GM18861 (cell line): ENCODE results near the gene EVPL.

ENCODE experiments used
- ATAC-seq: cut with Tn5 transposase; IDR thresholded peaks from one replicate; pipeline ENCODE4 v1.9.1; 2021; ENCODE audit not compliant: unreplicated experiment

Gene EVPL

GRCh38 chr17:76018801-76019200, 8.3 kb downstream of the EVPL start:
- ATAC-seq, result no peak

GRCh38 chr17:76018340-76018680, 8.8 kb downstream of the EVPL start:
- no peak for ATAC-seq

DNA sequence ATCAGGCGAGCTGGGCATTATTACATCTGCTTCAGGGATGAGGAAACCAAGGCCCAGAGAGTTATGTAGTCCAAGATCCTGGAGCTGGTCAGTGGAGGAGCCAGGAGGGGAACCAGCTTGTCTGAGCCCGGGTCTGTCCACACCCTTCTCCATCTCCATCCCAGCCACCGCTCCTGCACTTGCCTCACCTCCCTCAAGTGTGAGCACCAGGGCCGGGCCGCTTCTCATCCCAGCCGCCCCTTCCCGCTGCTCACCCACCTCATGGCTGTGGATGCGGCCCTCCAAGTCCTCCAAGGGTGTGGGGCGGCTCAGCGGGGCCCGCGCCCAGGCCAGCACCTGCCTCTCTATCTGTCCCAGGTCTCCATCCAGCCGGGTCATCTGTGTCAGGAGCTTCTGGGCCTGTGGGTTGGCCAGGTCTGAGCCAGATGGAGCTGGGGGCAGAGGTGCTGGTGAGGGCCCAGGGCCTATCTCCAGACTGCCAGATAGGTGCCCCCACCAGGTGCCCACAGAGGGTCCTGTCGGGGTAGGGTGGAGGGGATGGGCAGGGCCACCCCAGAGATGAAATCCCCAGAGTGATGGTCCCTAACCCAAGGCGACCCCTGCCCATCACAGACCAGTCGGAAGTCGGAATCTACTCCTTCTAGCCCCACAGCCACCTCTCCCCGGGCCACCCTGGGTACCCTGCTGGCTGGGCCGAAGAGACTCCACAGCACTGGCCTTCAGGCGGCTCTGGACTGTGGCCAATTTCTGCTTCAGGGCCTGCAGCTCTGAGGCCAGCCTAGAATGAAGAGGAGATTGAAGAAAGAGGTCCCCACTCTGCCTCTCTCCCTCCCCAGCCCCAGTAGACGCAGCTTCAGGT, 9.4 kb downstream of the EVPL start:
- ATAC-seq, result no peak

DNA sequence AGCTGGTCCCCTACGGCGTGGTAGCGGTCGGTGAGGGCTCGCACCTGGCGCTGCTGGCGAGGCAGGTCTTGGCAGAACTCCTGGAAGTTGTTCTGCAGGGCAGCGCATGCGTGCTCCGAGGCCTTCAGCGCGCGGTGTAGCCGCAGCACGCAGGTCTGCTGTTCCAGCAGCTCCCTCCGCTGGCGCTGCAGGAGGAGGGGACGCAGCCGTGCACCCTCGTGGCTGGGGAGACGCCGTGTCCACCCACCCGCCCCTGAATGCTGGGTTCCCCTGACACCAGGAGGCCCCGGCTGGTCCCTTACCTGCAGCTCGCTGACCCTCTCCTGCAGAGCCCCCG, 12.2 kb downstream of the EVPL start:
- ATAC-seq, result no peak

- no peak for ATAC-seq
Measured at GRCh38 chr17:76014100-76014924, 12.8 kb downstream of the EVPL start.

- ATAC-seq, result no peak
Measured at GRCh38 chr17:76013377-76013932, 13.7 kb downstream of the EVPL start.

DNA sequence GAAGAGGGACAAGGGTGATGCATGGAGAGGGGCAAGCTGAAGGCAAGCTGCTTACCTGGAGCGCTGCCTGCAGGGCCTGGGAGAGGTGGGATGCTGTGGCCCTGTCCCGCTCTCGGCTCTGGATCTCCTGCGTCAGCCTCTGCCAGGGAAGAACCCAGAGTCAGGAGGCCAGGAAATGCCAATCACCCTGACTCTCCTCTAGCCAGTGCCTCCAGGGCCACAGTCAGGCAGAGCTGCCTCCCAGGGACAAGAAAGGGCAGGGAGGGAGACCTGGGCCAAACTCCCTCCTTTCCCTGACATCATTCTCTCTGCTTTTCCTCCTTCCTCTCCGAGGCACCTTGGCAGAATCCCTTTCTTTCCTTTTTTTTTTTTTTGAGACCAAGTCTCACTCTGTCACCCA, 15.2 kb downstream of the EVPL start:
- no peak for ATAC-seq

DNA sequence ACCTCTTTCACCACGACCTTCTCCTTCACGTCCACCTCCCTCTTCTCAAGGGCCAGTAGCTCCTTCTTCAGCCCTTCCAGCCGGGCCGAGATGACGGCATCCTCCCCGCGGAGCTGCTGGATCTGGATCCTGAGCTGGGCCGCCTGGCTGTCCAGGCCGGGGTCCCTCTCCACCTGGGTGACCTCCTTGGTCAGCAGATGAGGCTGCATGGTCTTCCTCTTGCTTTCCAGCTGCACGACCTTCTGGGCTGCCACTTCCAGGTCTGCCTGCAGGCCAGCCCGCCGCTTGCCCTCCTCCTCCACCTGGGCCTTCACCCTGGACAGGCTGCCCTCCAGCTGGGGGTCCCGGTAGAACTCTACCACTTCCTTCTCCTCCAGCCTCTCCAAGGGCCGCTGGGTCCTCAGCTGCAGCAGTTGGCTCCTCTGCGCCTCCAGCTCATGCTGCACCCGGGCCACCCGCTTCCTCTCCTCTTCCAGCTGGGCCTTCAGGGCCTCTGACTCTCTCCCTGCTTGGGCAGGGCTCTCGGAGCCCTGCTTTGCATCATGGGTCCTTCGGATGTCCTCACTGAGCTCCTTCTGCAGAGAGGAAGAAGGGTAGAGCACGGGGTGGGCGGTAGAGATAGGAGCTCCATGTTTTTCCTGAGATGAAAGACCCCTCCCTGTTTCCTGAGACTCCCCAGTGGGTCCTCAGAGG, 17.0 kb downstream of the EVPL start:
- no peak for ATAC-seq

DNA sequence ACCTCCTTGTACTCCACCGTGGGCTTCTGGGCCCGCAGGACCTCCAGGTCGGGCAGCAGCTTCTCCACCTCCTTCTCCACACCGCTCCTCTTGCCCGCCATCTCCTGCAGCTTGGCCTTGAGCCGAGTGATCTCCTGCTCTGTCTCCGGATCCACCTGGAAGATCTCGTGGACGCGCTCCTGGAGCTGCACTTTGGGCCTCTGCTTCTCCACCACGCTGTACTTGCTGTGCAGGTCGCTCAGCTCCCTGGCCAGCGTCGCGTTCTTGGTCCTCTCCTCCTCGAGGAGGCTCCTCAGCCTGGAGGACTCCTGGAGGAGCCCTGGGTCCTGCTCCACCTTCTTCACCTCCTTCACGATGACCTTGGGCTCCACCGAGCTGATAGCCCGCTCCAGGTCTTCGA, 17.7 kb downstream of the EVPL start:
- no peak for ATAC-seq

DNA sequence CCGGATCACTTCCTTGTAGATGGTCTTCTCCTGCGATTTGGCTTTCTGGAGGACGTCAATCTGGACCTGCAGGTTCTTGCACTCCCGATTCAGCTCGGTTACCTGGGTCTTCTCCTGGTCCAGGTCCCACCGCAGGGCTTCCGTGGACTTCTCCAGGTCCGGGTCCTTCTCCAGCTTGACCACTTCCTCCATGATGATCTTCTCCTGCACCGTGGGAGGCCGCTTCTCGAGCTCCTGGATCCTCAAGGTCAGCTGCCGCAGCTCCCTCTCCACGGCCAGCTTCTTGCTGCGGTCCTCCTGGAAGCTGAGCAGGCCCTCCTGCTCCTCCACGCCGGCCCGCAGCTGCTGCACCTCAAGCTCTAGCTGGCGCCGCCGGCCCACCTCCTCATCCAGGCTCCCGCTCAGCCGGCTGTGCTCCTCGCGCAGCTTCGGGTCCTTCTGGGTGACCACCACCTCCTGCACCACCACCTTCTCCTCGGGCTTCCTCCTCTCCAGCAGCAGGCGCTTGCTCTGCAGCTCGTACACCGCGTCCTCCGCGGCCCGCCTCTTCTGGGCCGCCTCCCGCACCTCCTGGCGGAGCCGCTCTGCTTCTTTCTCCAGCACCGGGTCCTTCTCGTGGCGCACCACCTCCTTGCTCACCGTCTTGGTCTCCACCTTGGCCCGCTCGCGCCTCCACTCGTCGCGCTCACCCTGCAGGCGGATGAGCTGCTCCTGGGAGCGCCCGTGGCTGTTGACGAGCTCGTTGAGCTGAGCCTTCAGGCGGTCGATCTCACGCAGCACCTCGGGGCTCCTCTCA, 18.3 kb downstream of the EVPL start:
- ATAC-seq, result no peak

DNA sequence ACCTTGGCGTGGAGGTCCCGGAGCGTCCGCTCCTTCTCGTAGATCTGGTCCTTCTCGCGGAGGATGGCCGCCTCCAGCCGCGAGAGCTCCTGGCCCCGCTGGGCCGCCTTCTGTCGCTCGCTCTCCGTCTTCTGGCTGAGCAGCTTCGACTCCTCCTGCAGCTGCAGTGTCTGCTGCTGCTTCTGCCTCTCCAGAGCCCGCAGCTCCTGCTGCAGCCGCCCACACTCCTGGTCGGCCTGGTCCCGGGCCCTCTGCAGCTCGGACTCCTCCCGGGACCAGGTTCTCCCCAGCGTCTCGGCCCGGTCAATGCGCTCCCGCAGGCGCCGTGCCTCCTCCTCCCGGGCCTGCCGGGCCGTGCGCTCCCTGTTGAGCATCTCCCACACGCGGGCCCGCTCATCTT, 18.9 kb downstream of the EVPL start:
- ATAC-seq, result no peak

DNA sequence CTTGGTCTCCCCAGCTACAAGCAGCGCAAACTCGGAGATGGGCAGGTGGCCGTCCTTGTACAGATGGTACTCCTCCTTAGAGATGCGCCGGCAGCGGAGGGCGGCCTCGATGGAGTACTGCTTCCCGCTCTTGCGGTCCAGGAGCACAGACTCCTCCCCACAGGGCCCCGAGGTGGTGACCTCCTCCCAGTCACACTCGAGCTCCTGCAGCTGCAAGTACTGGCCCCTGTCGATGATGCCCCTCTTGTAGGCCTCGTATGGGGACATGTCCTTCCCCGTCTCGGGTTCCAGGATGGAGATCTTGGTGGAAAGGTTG, 19.3 kb downstream of the EVPL start:
- no peak for ATAC-seq

DNA sequence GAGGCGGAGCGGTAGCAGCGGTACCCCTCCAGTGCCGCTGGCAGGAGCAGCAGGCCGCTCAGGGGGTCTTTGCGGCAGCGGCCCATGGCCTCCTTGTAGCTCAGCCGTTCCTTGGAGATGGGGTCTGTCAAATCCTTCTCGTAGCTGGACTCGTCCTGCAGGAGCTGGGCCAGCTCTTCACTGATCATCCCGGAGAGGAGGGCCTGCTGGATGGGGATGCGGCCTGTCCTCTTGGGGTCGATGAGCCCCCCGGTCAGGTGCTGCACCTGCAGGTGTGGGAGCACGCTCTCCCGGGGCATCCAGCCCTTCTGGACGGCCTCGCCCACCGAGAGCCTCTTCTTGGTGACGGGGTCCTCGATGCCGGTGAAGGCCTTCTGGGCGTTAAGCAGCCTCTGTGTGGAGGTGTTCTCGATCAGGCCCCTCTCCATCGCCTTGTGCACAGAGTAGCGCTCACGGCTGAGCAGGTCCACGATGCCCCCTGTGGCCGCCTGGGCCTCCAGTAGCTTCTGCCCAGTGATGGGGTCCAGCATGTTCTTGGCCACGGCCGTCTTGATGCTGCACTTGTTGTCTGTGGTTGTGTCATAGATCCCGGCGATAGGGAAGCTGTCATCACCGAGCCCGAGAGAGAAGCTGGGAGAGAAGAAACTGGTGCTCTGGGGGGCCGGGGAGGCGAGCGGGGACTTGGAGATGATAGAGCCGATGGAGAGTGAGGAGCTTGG, 19.8 kb downstream of the EVPL start:
- no peak for ATAC-seq

DNA sequence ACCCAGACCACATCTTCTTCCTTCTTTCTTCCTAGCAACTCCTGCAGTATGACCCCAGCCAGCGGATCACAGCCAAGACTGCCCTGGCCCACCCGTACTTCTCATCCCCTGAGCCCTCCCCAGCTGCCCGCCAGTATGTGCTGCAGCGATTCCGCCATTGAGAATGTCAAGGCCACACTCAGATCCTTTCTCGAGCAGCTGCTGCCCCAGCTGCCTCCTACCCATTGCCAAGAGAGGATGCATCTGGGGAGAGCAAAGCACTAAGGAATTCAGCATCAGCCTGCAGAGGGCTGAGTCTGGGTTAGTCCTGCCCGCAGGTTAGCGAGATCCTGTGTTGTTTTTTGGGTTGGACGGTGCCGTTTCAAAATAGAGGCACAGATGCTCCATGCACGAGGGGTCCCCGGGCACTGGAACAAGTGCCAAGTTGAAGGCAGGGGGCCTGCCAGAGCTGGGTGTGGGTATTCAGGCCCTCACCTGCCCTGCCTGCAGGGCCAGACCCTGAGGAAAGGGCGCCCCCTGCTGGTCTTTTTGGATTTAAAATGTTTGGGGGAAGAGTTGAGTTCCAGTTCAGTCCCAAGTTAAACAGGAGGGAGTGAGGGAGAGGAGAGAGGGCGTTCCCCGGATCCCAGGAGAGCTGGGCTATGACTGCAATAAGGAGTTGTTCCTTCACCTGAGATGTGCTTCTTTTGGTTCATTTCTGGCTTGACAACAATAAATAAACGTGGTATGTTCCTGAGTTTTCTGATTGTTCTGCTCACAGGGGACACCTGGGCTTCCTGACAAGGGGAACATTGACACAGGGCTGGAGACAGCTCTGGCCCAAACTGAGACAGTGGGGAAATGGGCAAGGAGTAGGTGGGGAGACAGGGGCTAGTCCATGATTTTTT, 21.6 kb downstream of the EVPL start:
- ATAC-seq, result no peak

DNA sequence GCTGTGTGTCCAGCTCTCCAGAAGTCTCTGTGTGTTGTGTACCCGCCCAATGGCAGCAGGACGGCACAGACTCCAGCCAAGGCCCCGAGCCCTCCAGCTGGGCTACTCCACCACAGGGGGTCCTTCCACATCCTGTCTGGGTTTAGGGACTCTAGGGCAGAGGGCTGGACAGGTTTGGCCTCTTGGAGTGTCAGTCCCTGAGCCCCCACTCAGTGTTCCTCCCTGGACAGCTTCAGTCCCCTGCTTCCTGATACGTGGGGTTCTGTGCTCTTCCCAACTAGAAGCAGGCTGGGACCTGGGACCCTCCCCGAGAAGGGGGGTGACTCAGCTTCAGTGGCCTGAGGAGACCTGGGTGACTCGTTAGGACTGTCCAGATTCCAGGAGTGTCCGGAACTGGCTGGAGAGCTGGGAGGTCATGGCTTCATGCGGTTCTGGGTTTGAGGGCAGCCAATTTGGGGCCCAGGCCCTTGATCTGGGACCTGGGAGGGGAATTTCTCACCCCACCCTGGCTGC, 22.3 kb downstream of the EVPL start:
- ATAC-seq, result no peak

GRCh38 chr17:76003915-76004314, 23.2 kb downstream of the EVPL start:
- no peak for ATAC-seq

GRCh38 chr17:76002100-76002499, 25.0 kb downstream of the EVPL start:
- ATAC-seq, result no peak

- ATAC-seq, result no peak
Measured at GRCh38 chr17:76000755-76001521, 26.2 kb downstream of the EVPL start, which contains the start of gene CDK3. Gene CDK3 (plus strand): TSS chr17:76000855. CDS start chr17:76001426, 571 bp downstream.
